Skin of body (tissue), 2 donors: ENCODE data around the gene PTPRN2. TPM values are rescaled to one million over a fixed set of nuclear protein-coding genes. Genes with fewer than 3 reads are reported as not detected.

Experiments used
- DNase-seq: peaks from one replicate; lab custom pipeline; 2025; lab: John Stamatoyannopoulos, UW
- total RNA-seq: library from RNA; depleted of rRNA; stranded (reverse); fragments of >200 nt; gene quantifications from one replicate; pipeline ENCODE4 v1.2.3, GENCODE V29; 2014

The PTPRN2 gene
- total RNA-seq, 1 donor from 2014 or later = 0.99 TPM

- DNase-seq = no peak
These were observed 461.9 kb downstream of the PTPRN2 start for GRCh38 chr7:158125721-158126120.

GRCh38 chr7:158125091-158125490 is 462.5 kb downstream of the PTPRN2 start:
- no peak for DNase-seq

- DNase-seq = no peak
These were observed 462.9 kb downstream of the PTPRN2 start for GRCh38 chr7:158124671-158125079.

GRCh38 chr7:158123753-158124152 is 463.9 kb downstream of the PTPRN2 start:
- DNase-seq = no peak

- DNase-seq = no peak
These were observed 464.4 kb downstream of the PTPRN2 start for GRCh38 chr7:158123214-158123613.

GRCh38 chr7:158121441-158122045 is 466.1 kb downstream of the PTPRN2 start:
- no peak for DNase-seq

- no peak for DNase-seq
These were observed 466.9 kb downstream of the PTPRN2 start for GRCh38 chr7:158120716-158121115.

GRCh38 chr7:158120316-158120715 is 467.3 kb downstream of the PTPRN2 start:
- no peak for DNase-seq

GRCh38 chr7:158117341-158118222 is 470.0 kb downstream of the PTPRN2 start:
- no peak for DNase-seq

GRCh38 chr7:158116235-158116634 is 471.4 kb downstream of the PTPRN2 start:
- no peak for DNase-seq

GRCh38 chr7:158114056-158114850 is 473.4 kb downstream of the PTPRN2 start:
- DNase-seq = no peak

GRCh38 chr7:158113321-158114025 is 474.1 kb downstream of the PTPRN2 start:
- no peak for DNase-seq

GRCh38 chr7:158112571-158113320 is 474.9 kb downstream of the PTPRN2 start:
- DNase-seq = no peak

- no peak for DNase-seq
These were observed 475.6 kb downstream of the PTPRN2 start for GRCh38 chr7:158111906-158112570.

- no peak for DNase-seq
These were observed 476.4 kb downstream of the PTPRN2 start for GRCh38 chr7:158111049-158111751.

GRCh38 chr7:158110661-158111048 is 477.0 kb downstream of the PTPRN2 start:
- no peak for DNase-seq

- no peak for DNase-seq
These were observed 477.5 kb downstream of the PTPRN2 start for GRCh38 chr7:158110034-158110590.

- no peak for DNase-seq
These were observed 478.1 kb downstream of the PTPRN2 start for GRCh38 chr7:158109364-158110033.
